ENCODE measurements around the gene SCUBE1. TPM values are rescaled to one million over a fixed set of nuclear protein-coding genes. Genes with fewer than 3 reads are reported as not detected.

The SCUBE1 gene
- total and polyA plus RNA-seq, 2 of the 8 experiments (the other 6 are each of a cell fraction or from before 2014, with no cell fraction given) = 2.3 to 4.9 TPM

GRCh38 chr22:43168471-43169309, 174.5 kb downstream of the SCUBE1 start:
- H4K20me1 ChIP-seq (replicated peaks in 1 of 2; ENCODE audit: control insufficient read depth in 1 of 2, insufficient read depth in 2 of 2, low read length in 2 of 2) = peaks cover 5 to 7% of the 10 kb centered on the region in 2 experiments
- H3K14ac ChIP-seq (ENCODE audit: insufficient read length) = no peak overlapping the region
- H3K4me2 ChIP-seq (ENCODE audit: insufficient read depth in 1 of 2, low read depth in 2 of 2, low read length in 2 of 2) = no peak overlapping the region
- H3K9me3 ChIP-seq (ENCODE audit: insufficient read depth in 2 of 2, low read depth in 1 of 2, low read length in 1 of 2) = no peaks in the 10 kb centered on the region
- H4K8ac ChIP-seq (ENCODE audit: extremely low read depth, insufficient read depth, low read length) = peak overlapping the region; percentile 46
- H3K23ac ChIP-seq (ENCODE audit: insufficient read length) = no peak overlapping the region
- no peak overlapping the region for H3K56ac ChIP-seq (replicated peaks; ENCODE audit: insufficient read length, low read depth, low read length)
- no peaks in the 10 kb centered on the region for H3K23me2 ChIP-seq (ENCODE audit: low read depth, low read length)
- FAIRE-seq (no peak), DNase-seq (ENCODE audit: low read depth in 1 of 2, low spot score in 2 of 2) (no peak)
- no peaks in the 10 kb centered on the region for H3K79me2 ChIP-seq (ENCODE audit: control insufficient read depth in 1 of 2, insufficient read depth in 2 of 2, low read length in 2 of 2)
- TF ChIP-seq SP4 (IDR thresholded peaks at IDR 0.05; ENCODE audit: low read length) = no peak
- no peak for TF ChIP-seq YY1 (IDR thresholded peaks at IDR 0.05; ENCODE audit: low read depth, low read length)
- H3K9ac ChIP-seq (replicated peaks in 1 of 4; ENCODE audit: extremely low read depth in 1 of 4, low read depth in 3 of 4, low read length in 3 of 4) = no peak overlapping the region
- POLR2A ChIA-PET (ENCODE audit: partially characterized antibody) = interaction anchor here (1.5 to 2.6 kb wide), 6 partner anchors 10 to 32 kb away, joined by 3 to 12 read pairs (median 7); no protein-coding TSS in a partner anchor
- no peak overlapping the region for H2BK120ac ChIP-seq (replicated peaks; ENCODE audit: low read depth, low read length)
- no peak overlapping the region for H2AK5ac ChIP-seq (ENCODE audit: low read depth, low read length)
- no peak overlapping the region for H3K4ac ChIP-seq (replicated peaks; ENCODE audit: insufficient read length, low read depth, low read length)
- no peaks in the 10 kb centered on the region for H3K27me3 ChIP-seq (replicated peaks in 1 of 4; ENCODE audit: control insufficient read depth in 3 of 4, extremely low read depth in 1 of 4, insufficient read depth in 3 of 4, low read length in 3 of 4)
- H3K27ac ChIP-seq (ENCODE audit: low read depth, low read length) = no peak overlapping the region; the same call in 1 of the 2 replicates
- CTCF ChIA-PET (ENCODE audit: partially characterized antibody) = interaction anchor here (1.4 kb wide), 2 partner anchors 60 to 63 kb away, joined by 3 to 7 read pairs; no protein-coding TSS in a partner anchor
- H2BK12ac ChIP-seq (ENCODE audit: low read depth, low read length) = no peak overlapping the region
- no peaks in the 10 kb centered on the region for H3K79me1 ChIP-seq (ENCODE audit: low read depth, low read length)
- 89% methylated on average over 21 of the region's 25 CpGs; no CpG with 5 or more reads in 1 of the 2 experiments for WGBS, 2 experiments (ENCODE audit: extremely low coverage in 1 of 2, insufficient coverage in 1 of 2, insufficient read length in 1 of 2, insufficient replicate concordance in 2 of 2, low coverage in 1 of 2, low lambda C conversion rate in 2 of 2, missing lambda C conversion rate in 1 of 2)
- no peak overlapping the region for H4K5ac ChIP-seq (ENCODE audit: insufficient read length, low read depth, low read length)
- peaks cover 24 to 46% (median 42%) of the 10 kb centered on the region in 4 experiments for H3K36me3 ChIP-seq (ENCODE audit: control insufficient read depth in 2 of 4, insufficient read depth in 4 of 4, low read length in 3 of 4)
- H2BK5ac ChIP-seq (ENCODE audit: low read depth, low read length) = no peak overlapping the region
- H4K91ac ChIP-seq (replicated peaks; ENCODE audit: insufficient read length, low read length) = no peak overlapping the region
- no peak overlapping the region for H2BK15ac ChIP-seq (ENCODE audit: low read length)
- no peaks in the 10 kb centered on the region for H3K4me1 ChIP-seq (replicated peaks in 1 of 4; ENCODE audit: control insufficient read depth in 3 of 4, insufficient read depth in 4 of 4, low read length in 3 of 4)
- H2AFZ ChIP-seq (ENCODE audit: low read length) = no peak overlapping the region
- no peak overlapping the region for H3K18ac ChIP-seq (ENCODE audit: extremely low read depth, low read length)
- H2BK20ac ChIP-seq (ENCODE audit: low read length) = no peak overlapping the region
- no peak overlapping the region for H3K4me3 ChIP-seq (ENCODE audit: extremely low read depth in 1 of 4, insufficient read depth in 2 of 4, low read depth in 3 of 4, low read length in 4 of 4)
